ENCODE data around the gene CFAP58. TPM values are rescaled to one million over a fixed set of nuclear protein-coding genes. Genes with fewer than 3 reads are reported as not detected.

CFAP58 gene
- total RNA-seq, 5 donors from 2014 or later (not counting 1 experiment from before 2014, with no cell fraction given) = not detected

DNA sequence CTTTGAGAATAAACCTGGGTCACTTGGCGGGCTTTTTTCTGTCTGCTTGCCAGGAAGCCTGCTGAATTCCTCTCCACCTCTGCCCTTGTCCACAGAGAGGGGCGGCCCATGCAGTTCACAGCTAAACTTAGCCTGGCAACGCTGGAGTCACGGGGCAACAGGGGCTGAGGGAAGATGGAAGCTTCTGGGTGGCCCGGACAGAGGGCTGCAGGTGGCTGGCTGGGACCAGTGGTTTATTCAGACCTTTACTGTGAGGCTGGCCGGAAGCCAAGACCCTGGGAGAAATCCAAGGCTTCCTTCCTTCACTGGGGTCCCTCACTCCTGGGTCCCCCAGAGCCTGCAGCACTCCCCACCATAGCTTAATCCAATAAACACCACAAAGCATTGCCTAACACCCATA, 32.4 kb upstream of the CFAP58 start:
- CTCF ChIA-PET = interaction anchor here in 1 of 2 donors (0.6 to 2.7 kb wide), 12 partner anchors 13 to 1946 kb away, joined by 3 to 20 read pairs (median 6); partner anchors contain the start of genes CFAP58 and ITPRIP
- Histone ChIP-seq H3K27me3 (replicated peaks in 1 of 2; ENCODE audit: control insufficient read depth in 2 of 2, extremely low read depth in 1 of 2, insufficient read depth in 2 of 2, low read length in 1 of 2) (no peaks in the 10 kb centered on the region), H3K4me1 (ENCODE audit: control insufficient read depth in 1 of 2, extremely low read depth in 1 of 2, insufficient read depth in 2 of 2, low read length in 2 of 2) (peaks cover 72 to 80% of the 10 kb centered on the region in 2 experiments), H3K9me3 (no peaks in the 10 kb centered on the region), H3K27ac (ENCODE audit: low read length) (peak overlapping the region; percentile 40), H3K4me3 (ENCODE audit: control insufficient read depth in 1 of 2, extremely low read depth in 1 of 2, low read length in 1 of 2) (peak overlapping the region in 1 of 2 donors; percentile 27), H3K36me3 (ENCODE audit: control insufficient read depth in 2 of 2, extremely low read depth in 1 of 2, insufficient read depth in 1 of 2, low read length in 1 of 2) (peaks cover 12 to 25% of the 10 kb centered on the region in 2 donors)
- POLR2A ChIA-PET = interaction anchor here (0.6 to 1.4 kb wide), 2 partner anchors 15 to 200 kb away, joined by 4 to 5 read pairs; partner anchors contain the start of gene SFR1 (in 1 of the 2)
- Mint-ChIP-seq H3K27ac (peak overlapping the region in 1 of 2 donors; percentile 98), H3K36me3 (peaks cover 20% of the 10 kb centered on the region), H3K4me3 (peak overlapping the region in 1 of 3 donors; percentile 85), H3K4me1 (peaks cover 93 to 97% (median 96%) of the 10 kb centered on the region in 3 donors), H3K27me3 (no peaks in the 10 kb centered on the region), H3K9me3 (no peaks in the 10 kb centered on the region)
- DNase-seq (no peak), ATAC-seq (replicated peaks in 1 of 4) (no peak)
- WGBS (ENCODE audit: insufficient coverage) = 96% methylated on average over 3 of the region's 6 CpGs

DNA sequence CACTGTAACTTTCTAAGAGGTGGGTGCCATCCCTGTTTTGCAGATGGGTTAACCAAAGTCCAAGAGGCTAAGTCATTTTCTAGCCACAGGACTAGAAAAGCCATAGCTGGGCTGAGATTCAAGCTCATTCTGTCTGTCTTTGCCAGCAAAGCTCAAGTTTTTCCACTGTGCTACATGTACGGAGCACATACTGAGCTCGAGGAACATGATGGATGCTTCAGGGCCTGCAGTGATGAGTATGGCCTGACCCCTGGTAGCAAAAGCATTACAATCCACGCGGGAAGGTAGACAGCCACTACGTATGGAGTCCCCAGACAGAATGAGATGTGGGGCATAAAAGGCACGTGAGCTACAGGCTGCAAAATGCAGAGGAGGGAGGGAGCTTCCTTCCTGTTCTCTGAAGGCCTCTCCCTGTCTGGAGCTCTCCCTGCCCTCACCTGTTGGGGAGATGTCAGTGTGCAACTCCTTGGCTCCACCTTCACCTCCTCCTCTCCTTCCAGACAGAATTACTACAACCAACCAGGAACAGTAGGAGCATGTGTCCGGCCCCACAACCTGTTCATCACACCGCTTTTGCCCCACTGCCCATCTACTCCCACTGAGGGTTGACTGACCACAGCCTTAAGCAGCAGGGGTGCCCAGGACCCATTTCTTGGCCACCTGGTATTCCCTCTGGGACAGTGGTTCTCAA, 31.8 kb upstream of the CFAP58 start:
- peaks cover 19% of the 10 kb centered on the region for H3K36me3 Mint-ChIP-seq
- ChIA-PET CTCF (interaction anchor here (0.6 to 2.7 kb wide), 15 partner anchors 15 to 1947 kb away, joined by 3 to 20 read pairs (median 6); partner anchors contain the start of genes CFAP58 (in 1 of the 2) and ITPRIP (in 1 of the 2)), POLR2A (interaction anchor here (0.6 to 1.4 kb wide), 4 partner anchors 8 to 200 kb away, joined by 3 to 6 read pairs (median 4); partner anchors contain the start of gene SFR1 (in 1 of the 2))
- no peaks in the 10 kb centered on the region for H3K9me3 Mint-ChIP-seq
- peaks cover 98 to 100% (median 100%) of the 10 kb centered on the region in 3 donors for H3K4me1 Mint-ChIP-seq
- ATAC-seq (replicated peaks in 1 of 4) = peak; percentile 70 to 77 (median 72)
- H3K27me3 Mint-ChIP-seq = no peaks in the 10 kb centered on the region
- H3K4me3 ChIP-seq (ENCODE audit: control insufficient read depth in 1 of 2, extremely low read depth in 1 of 2, low read length in 1 of 2) = peak overlapping the region in 1 of 2 donors; percentile 27
- no peaks in the 10 kb centered on the region for H3K27me3 ChIP-seq (replicated peaks in 1 of 2; ENCODE audit: control insufficient read depth in 2 of 2, extremely low read depth in 1 of 2, insufficient read depth in 2 of 2, low read length in 1 of 2)
- peaks cover 12 to 22% of the 10 kb centered on the region in 2 donors for H3K36me3 ChIP-seq (ENCODE audit: control insufficient read depth in 2 of 2, extremely low read depth in 1 of 2, insufficient read depth in 1 of 2, low read length in 1 of 2)
- peaks cover 79 to 87% of the 10 kb centered on the region in 2 experiments for H3K4me1 ChIP-seq (ENCODE audit: control insufficient read depth in 1 of 2, extremely low read depth in 1 of 2, insufficient read depth in 2 of 2, low read length in 2 of 2)
- DNase-seq = peak in 3 of 35 experiments; percentile 13 to 45 (median 29)
- H3K27ac Mint-ChIP-seq = peak overlapping the region; percentile 97 to 98
- H3K4me3 Mint-ChIP-seq = peak overlapping the region; percentile 62 to 85 (median 65)
- peak overlapping the region; percentile 74 for H3K27ac ChIP-seq (ENCODE audit: low read length)
- H3K9me3 ChIP-seq = no peaks in the 10 kb centered on the region
- WGBS (ENCODE audit: insufficient coverage) = 45% methylated on average over 7 of the region's 8 CpGs

DNA sequence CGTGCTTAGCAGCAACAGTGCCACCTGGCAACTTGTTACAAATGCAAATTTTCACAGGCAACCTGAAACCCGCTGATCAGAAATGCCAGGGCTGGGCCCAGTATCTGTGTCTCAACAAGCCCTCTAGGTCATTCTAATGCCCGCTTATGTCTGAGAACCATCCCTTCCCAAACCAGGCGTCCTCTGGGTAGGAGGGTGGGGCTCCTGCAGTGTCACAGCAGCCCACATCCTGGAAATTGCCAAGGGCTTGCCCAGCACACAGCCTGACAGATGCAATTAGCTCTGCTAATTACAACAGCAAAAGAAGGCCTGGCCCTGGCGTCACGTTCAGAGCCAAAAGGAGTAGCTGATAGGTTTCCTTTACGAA, 31.2 kb upstream of the CFAP58 start:
- no peaks in the 10 kb centered on the region for H3K9me3 ChIP-seq
- peak overlapping the region; percentile 62 to 85 (median 65) for H3K4me3 Mint-ChIP-seq
- H3K9me3 Mint-ChIP-seq = no peaks in the 10 kb centered on the region
- H3K27me3 ChIP-seq (replicated peaks in 1 of 2; ENCODE audit: control insufficient read depth in 2 of 2, extremely low read depth in 1 of 2, insufficient read depth in 2 of 2, low read length in 1 of 2) = no peaks in the 10 kb centered on the region
- DNase-seq = peak in 5 of 35 experiments; percentile 20 to 45 (median 27)
- peaks cover 98 to 100% (median 100%) of the 10 kb centered on the region in 3 donors for H3K4me1 Mint-ChIP-seq
- H3K36me3 Mint-ChIP-seq = peaks cover 14% of the 10 kb centered on the region
- POLR2A ChIA-PET = interaction anchor here in 1 of 2 donors (0.7 to 1.4 kb wide), 2 partner anchors 14 to 201 kb away, joined by 3 to 4 read pairs; partner anchors contain the start of gene SFR1
- peak overlapping the region; percentile 74 for H3K27ac ChIP-seq (ENCODE audit: low read length)
- peak overlapping the region in 1 of 2 donors; percentile 27 for H3K4me3 ChIP-seq (ENCODE audit: control insufficient read depth in 1 of 2, extremely low read depth in 1 of 2, low read length in 1 of 2)
- peaks cover 84 to 92% of the 10 kb centered on the region in 2 experiments for H3K4me1 ChIP-seq (ENCODE audit: control insufficient read depth in 1 of 2, extremely low read depth in 1 of 2, insufficient read depth in 2 of 2, low read length in 2 of 2)
- H3K27ac Mint-ChIP-seq = peak overlapping the region; percentile 97 to 98
- no peaks in the 10 kb centered on the region for H3K27me3 Mint-ChIP-seq
- peak; percentile 33 to 62 (median 60) for ATAC-seq (replicated peaks in 1 of 4)
- 31% methylated on average over 4 of the region's 7 CpGs for WGBS (ENCODE audit: insufficient coverage)
- peaks cover 12 to 19% of the 10 kb centered on the region in 2 donors for H3K36me3 ChIP-seq (ENCODE audit: control insufficient read depth in 2 of 2, extremely low read depth in 1 of 2, insufficient read depth in 1 of 2, low read length in 1 of 2)
- CTCF ChIA-PET = interaction anchor here (1.1 to 2.7 kb wide), 8 partner anchors 16 to 30 kb away, joined by 4 to 20 read pairs (median 9); partner anchors contain the start of gene ITPRIP (in 1 of the 2)

DNA sequence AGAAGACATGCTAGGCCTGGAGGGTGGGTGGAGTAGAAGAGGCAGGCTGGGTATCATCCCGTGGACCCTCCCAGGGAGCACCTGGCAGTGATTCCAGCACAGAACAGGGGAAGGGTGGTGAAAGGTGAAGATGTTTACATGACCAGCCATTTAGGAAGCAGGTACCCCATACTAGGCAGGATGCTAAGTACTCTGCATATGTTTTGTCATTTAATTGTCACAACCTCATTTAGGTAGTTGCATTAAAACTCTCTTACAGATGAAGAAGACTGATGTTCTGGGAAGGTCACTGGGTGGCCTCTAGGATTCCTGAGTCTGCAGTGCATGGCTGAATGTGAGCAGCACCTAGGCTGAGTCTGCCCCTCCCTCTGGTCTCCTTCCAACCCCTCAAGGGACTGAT, 30.5 kb upstream of the CFAP58 start:
- no CpG with 5 or more reads among the region's 1 CpG for WGBS (ENCODE audit: insufficient coverage)
- H3K27me3 ChIP-seq (replicated peaks in 1 of 2; ENCODE audit: control insufficient read depth in 2 of 2, extremely low read depth in 1 of 2, insufficient read depth in 2 of 2, low read length in 1 of 2) = no peaks in the 10 kb centered on the region
- CTCF ChIA-PET = interaction anchor here (1.4 to 2.7 kb wide), 6 partner anchors 15 to 29 kb away, joined by 4 to 20 read pairs (median 9); partner anchors contain the start of gene ITPRIP (in 1 of the 2)
- POLR2A ChIA-PET = no interaction called here
- Mint-ChIP-seq H3K27ac (peak overlapping the region; percentile 97 to 98), H3K9me3 (no peaks in the 10 kb centered on the region), H3K27me3 (no peaks in the 10 kb centered on the region), H3K36me3 (peaks cover 8% of the 10 kb centered on the region), H3K4me3 (peak overlapping the region; percentile 14 to 85 (median 62)), H3K4me1 (peaks cover 98 to 100% (median 100%) of the 10 kb centered on the region in 3 donors)
- DNase-seq (no peak), ATAC-seq (replicated peaks in 1 of 4) (no peak)
- peaks cover 7 to 15% of the 10 kb centered on the region in 2 donors for H3K36me3 ChIP-seq (ENCODE audit: control insufficient read depth in 2 of 2, extremely low read depth in 1 of 2, insufficient read depth in 1 of 2, low read length in 1 of 2)
- H3K27ac ChIP-seq (ENCODE audit: low read length) = peak overlapping the region; percentile 74
- H3K4me1 ChIP-seq (ENCODE audit: control insufficient read depth in 1 of 2, extremely low read depth in 1 of 2, insufficient read depth in 2 of 2, low read length in 2 of 2) = peaks cover 90 to 92% of the 10 kb centered on the region in 2 experiments
- no peak overlapping the region for H3K4me3 ChIP-seq (ENCODE audit: control insufficient read depth in 1 of 2, extremely low read depth in 1 of 2, low read length in 1 of 2)
- H3K9me3 ChIP-seq = no peaks in the 10 kb centered on the region

DNA sequence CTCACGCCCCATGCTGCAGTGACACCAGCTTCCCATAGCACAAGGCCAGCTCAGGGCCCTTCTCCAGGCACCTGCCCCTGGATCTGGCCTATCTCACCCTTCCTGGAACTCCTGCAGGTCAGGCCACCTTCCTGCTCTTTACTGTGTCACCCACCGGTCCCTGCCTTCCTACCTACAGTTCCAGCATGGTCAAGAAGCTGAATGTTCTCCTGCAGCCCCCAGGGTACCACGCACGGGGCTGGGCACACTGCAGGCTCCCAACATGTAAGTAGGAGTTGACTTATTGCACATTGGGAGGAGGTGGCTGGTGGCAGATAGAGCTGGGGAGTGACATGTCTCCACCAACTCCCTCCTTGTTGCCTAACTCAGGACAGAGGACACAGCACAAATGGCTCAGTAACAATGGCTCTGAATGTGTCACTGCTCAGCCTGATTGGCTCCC, 29.9 kb upstream of the CFAP58 start:
- no peak for DNase-seq
- Mint-ChIP-seq H3K27ac (peak overlapping the region; percentile 97 to 98), H3K9me3 (no peaks in the 10 kb centered on the region), H3K4me3 (peak overlapping the region; percentile 31 to 85 (median 49)), H3K27me3 (no peaks in the 10 kb centered on the region), H3K4me1 (peaks cover 99 to 100% (median 100%) of the 10 kb centered on the region in 3 donors), H3K36me3 (peaks cover 5% of the 10 kb centered on the region)
- WGBS (ENCODE audit: insufficient coverage) = 95% methylated on average over 3 of the region's 4 CpGs
- Histone ChIP-seq H3K27ac (ENCODE audit: low read length) (peak overlapping the region; percentile 74), H3K4me1 (ENCODE audit: control insufficient read depth in 1 of 2, extremely low read depth in 1 of 2, insufficient read depth in 2 of 2, low read length in 2 of 2) (peaks cover 84 to 98% of the 10 kb centered on the region in 2 experiments), H3K36me3 (ENCODE audit: control insufficient read depth in 2 of 2, extremely low read depth in 1 of 2, insufficient read depth in 1 of 2, low read length in 1 of 2) (peaks cover 6 to 11% of the 10 kb centered on the region in 2 donors), H3K27me3 (replicated peaks in 1 of 2; ENCODE audit: control insufficient read depth in 2 of 2, extremely low read depth in 1 of 2, insufficient read depth in 2 of 2, low read length in 1 of 2) (no peaks in the 10 kb centered on the region), H3K4me3 (ENCODE audit: control insufficient read depth in 1 of 2, extremely low read depth in 1 of 2, low read length in 1 of 2) (peak overlapping the region in 1 of 2 donors; percentile 49), H3K9me3 (no peaks in the 10 kb centered on the region)
- ChIA-PET CTCF (interaction anchor here (2.0 to 2.7 kb wide), 2 partner anchors 17 to 18 kb away, joined by 6 to 20 read pairs; no protein-coding TSS in a partner anchor), POLR2A (no interaction called here)
- no peak for ATAC-seq (replicated peaks in 1 of 4)

DNA sequence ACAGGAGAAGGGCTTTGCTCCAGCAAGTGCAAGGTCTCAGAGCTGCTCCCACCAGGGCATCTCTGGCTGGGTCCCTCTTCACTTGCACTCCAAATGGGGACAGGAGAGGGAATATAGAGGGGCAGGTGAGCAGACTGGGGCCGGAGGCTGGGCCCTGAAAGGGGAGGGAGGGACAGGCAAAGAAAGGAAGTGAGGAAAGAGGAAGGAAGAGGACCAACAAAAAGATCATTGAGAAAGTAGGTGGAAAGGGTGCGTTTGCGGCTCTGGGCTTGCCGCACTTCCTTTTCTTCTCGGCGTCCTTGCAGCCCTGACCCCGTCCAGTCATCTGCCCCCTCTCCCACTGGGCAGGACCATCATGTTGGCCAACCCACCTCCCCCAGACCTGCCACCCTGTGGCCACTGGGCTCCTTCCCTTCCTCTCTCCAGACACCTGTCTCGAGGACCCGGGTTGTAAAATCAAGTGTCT, 29.4 kb upstream of the CFAP58 start:
- Mint-ChIP-seq H3K4me3 (peak overlapping the region; percentile 31 to 85 (median 49)), H3K27ac (peak overlapping the region; percentile 97 to 98), H3K9me3 (no peaks in the 10 kb centered on the region), H3K4me1 (peaks cover 99 to 100% (median 100%) of the 10 kb centered on the region in 3 donors), H3K36me3 (peaks cover 5% of the 10 kb centered on the region), H3K27me3 (no peaks in the 10 kb centered on the region)
- H3K27ac ChIP-seq (ENCODE audit: low read length) = peak overlapping the region; percentile 74
- WGBS (ENCODE audit: insufficient coverage) = 47% methylated on average over 6 of the region's 9 CpGs
- peaks cover 6 to 7% of the 10 kb centered on the region in 2 donors for H3K36me3 ChIP-seq (ENCODE audit: control insufficient read depth in 2 of 2, extremely low read depth in 1 of 2, insufficient read depth in 1 of 2, low read length in 1 of 2)
- ChIA-PET POLR2A (no interaction called here), CTCF (interaction anchor here (1.0 to 2.0 kb wide), 2 partner anchors 18 to 33 kb away, joined by 3 to 6 read pairs; no protein-coding TSS in a partner anchor)
- H3K27me3 ChIP-seq (replicated peaks in 1 of 2; ENCODE audit: control insufficient read depth in 2 of 2, extremely low read depth in 1 of 2, insufficient read depth in 2 of 2, low read length in 1 of 2) = no peaks in the 10 kb centered on the region
- ATAC-seq (replicated peaks in 1 of 4) (no peak), DNase-seq (peak in 1 of 35 experiments; percentile 37)
- H3K4me3 ChIP-seq (ENCODE audit: control insufficient read depth in 1 of 2, extremely low read depth in 1 of 2, low read length in 1 of 2) = peak overlapping the region in 1 of 2 donors; percentile 49
- H3K4me1 ChIP-seq (ENCODE audit: control insufficient read depth in 1 of 2, extremely low read depth in 1 of 2, insufficient read depth in 2 of 2, low read length in 2 of 2) = peaks cover 82 to 98% of the 10 kb centered on the region in 2 experiments
- no peaks in the 10 kb centered on the region for H3K9me3 ChIP-seq

Data from T-cell (primary cell).